ENCODE data around the gene RBM8A. TPM values are rescaled to one million over a fixed set of nuclear protein-coding genes. Genes with fewer than 3 reads are reported as not detected.

The RBM8A gene
- total RNA-seq, result 49.8 and 54.3 TPM in 2 replicates

- peaks cover 20% of the 10 kb centered on the region for H3K36me3 ChIP-seq (ENCODE audit: insufficient read depth, low read length)
- peak within 1 kb of the TSS; percentile 99 for H3K27ac ChIP-seq (ENCODE audit: low read depth, low read length)
- DNase-seq (ENCODE audit: insufficient read length, low spot score, missing footprints), result peak; percentile 95
- H3K4me1 ChIP-seq (ENCODE audit: insufficient read depth, low read length), result peaks cover 8% of the 10 kb centered on the region
- no peaks in the 10 kb centered on the region for H3K9me3 ChIP-seq (ENCODE audit: low read depth, low read length)
- no peaks in the 10 kb centered on the region for H3K27me3 ChIP-seq (ENCODE audit: insufficient read depth, low read length)
- H4K20me1 ChIP-seq (ENCODE audit: insufficient read depth, low read length), result no peaks in the 10 kb centered on the region
- H3K4me2 ChIP-seq (ENCODE audit: insufficient read depth, low read length), result peak within 1 kb of the TSS; percentile 92
- peak within 1 kb of the TSS; percentile 91 for H2AFZ ChIP-seq (ENCODE audit: low read length)
- H3K79me2 ChIP-seq (ENCODE audit: insufficient read depth, low read length), result peaks cover 17% of the 10 kb centered on the region
- peak within 1 kb of the TSS; percentile 83 for H3K4me3 ChIP-seq (ENCODE audit: insufficient read depth, low read length)
- TF ChIP-seq CTCF (IDR thresholded peaks at IDR 0.05; ENCODE audit: extremely low read depth, low read depth, low read length), result peak; percentile 62
These were observed at the start of gene RBM8A for GRCh38 chr1:145927063-145927886. Gene RBM8A, minus strand, starts transcription at chr1:145927484. Its CDS starts 58 bp downstream, at chr1:145927426.

GRCh38 chr1:145977016-145977415 is 49.7 kb upstream of the RBM8A start:
- Histone ChIP-seq H2AFZ (ENCODE audit: low read length) (no peak overlapping the region), H3K4me3 (ENCODE audit: insufficient read depth, low read length) (no peak overlapping the region), H3K27ac (ENCODE audit: low read depth, low read length) (no peak overlapping the region), H3K4me2 (ENCODE audit: insufficient read depth, low read length) (no peak overlapping the region), H3K27me3 (ENCODE audit: insufficient read depth, low read length) (no peaks in the 10 kb centered on the region), H3K4me1 (ENCODE audit: insufficient read depth, low read length) (peaks cover 34% of the 10 kb centered on the region), H4K20me1 (ENCODE audit: insufficient read depth, low read length) (no peaks in the 10 kb centered on the region), H3K9me3 (ENCODE audit: low read depth, low read length) (no peaks in the 10 kb centered on the region), H3K36me3 (ENCODE audit: insufficient read depth, low read length) (no peaks in the 10 kb centered on the region), H3K79me2 (ENCODE audit: insufficient read depth, low read length) (peaks cover 5% of the 10 kb centered on the region)
- no peak for TF ChIP-seq CTCF (IDR thresholded peaks at IDR 0.05; ENCODE audit: extremely low read depth, low read depth, low read length)
- no peak for DNase-seq (ENCODE audit: insufficient read length, low spot score, missing footprints)

GRCh38 chr1:145975216-145975615 is 47.9 kb upstream of the RBM8A start:
- no peak overlapping the region for H3K27ac ChIP-seq (ENCODE audit: low read depth, low read length)

More at GRCh38 chr1:145975216-145975615, 47.9 kb upstream of the RBM8A start:
- TF ChIP-seq CTCF (IDR thresholded peaks at IDR 0.05; ENCODE audit: extremely low read depth, low read depth, low read length), result no peak
- Histone ChIP-seq H3K79me2 (ENCODE audit: insufficient read depth, low read length) (peaks cover 5% of the 10 kb centered on the region), H3K4me1 (ENCODE audit: insufficient read depth, low read length) (peaks cover 30% of the 10 kb centered on the region), H3K4me2 (ENCODE audit: insufficient read depth, low read length) (no peak overlapping the region), H2AFZ (ENCODE audit: low read length) (no peak overlapping the region), H3K36me3 (ENCODE audit: insufficient read depth, low read length) (no peaks in the 10 kb centered on the region), H3K9me3 (ENCODE audit: low read depth, low read length) (no peaks in the 10 kb centered on the region), H4K20me1 (ENCODE audit: insufficient read depth, low read length) (no peaks in the 10 kb centered on the region), H3K27me3 (ENCODE audit: insufficient read depth, low read length) (no peaks in the 10 kb centered on the region), H3K4me3 (ENCODE audit: insufficient read depth, low read length) (no peak overlapping the region)
- DNase-seq (ENCODE audit: insufficient read length, low spot score, missing footprints), result no peak

Data from osteoblast (primary cell).